HepG2 (cell line): ENCODE data around the gene CCDC7. TPM values are rescaled to one million over a fixed set of nuclear protein-coding genes. Genes with fewer than 3 reads are reported as not detected.

ENCODE experiments used
- ATAC-seq: fragments of 200-7000 bp; cut with Tn5 transposase; 3 replicates; pipeline ENCODE4 v1.9.1; 2020; ENCODE audit warnings: mild to moderate bottlenecking, moderate library complexity
- Bru-seq: library from RNA; stranded (reverse); fragments of 400-500 nt; gene quantifications from one replicate; lab custom pipeline; 2021; lab: Mats Ljungman, UMichigan
- BruChase-seq, 2 experiments: library from RNA; stranded (reverse); fragments of 400-500 nt; gene quantifications; one replicate each; lab custom pipeline; 2021; lab: Mats Ljungman, UMichigan
- BruUV-seq: library from RNA; stranded (reverse); fragments of 400-500 nt; replicated peaks from 2 replicates; lab custom pipeline; 2021; lab: Mats Ljungman, UMichigan
- CTCF ChIA-PET: fragments of 300-600 bp; formaldehyde crosslinking; extraction: SDS; loops from one replicate; lab custom pipeline; 2021; ENCODE audit warnings: low total read pairs, inconsistent platforms, low intra/inter-chr PET ratio; lab: Yijun Ruan, JAX
- POLR2A ChIA-PET: fragments of 350-600 bp; sonication (Branson Sonifier 250); formaldehyde crosslinking; loops from one replicate; lab custom pipeline; 2020; ENCODE audit warnings: antibody characterized with exemption, inconsistent platforms; lab: Yijun Ruan, JAX
- DNase-seq: peaks from one replicate; pipeline ENCODE4 v3.0.0-alpha.2; 2015; ENCODE audit warnings: low spot score
- FAIRE-seq: peaks from 3 replicates; lab custom pipeline; 2011; peaks lifted over from hg19 to GRCh38; lab: Jason Lieb, UNC
- H2AFZ ChIP-seq: one replicate; pipeline ENCODE4 v1.6.1; 2011; ENCODE audit warnings: low read length, inconsistent platforms
- H3K27ac ChIP-seq: fragments of 300-600 bp; 3 replicates; pipeline ENCODE4 v1.8.0; 2011; ENCODE audit warnings: mixed run types, mild to moderate bottlenecking, mixed read lengths, low read length, inconsistent platforms; ENCODE audit not compliant: insufficient read depth; ENCODE audit errors: extremely low read length
- H3K27me3 ChIP-seq, 2 experiments: fragments of 200-600 bp in 1 of 2; 2 replicates in 1 of 2; 3 replicates in 1 of 2; pipeline versions ENCODE4 v1.6.0 to v1.8.0; 2011; ENCODE audit warnings: low read length in 2 of 2, mild to moderate bottlenecking in 2 of 2, moderate library complexity in 2 of 2, inconsistent platforms in 1 of 2; ENCODE audit not compliant: insufficient read depth in 2 of 2, control insufficient read depth in 1 of 2
- H3K36me3 ChIP-seq, 2 experiments: fragments of 200-600 bp in 1 of 2; replicated peaks in 1 of 2; 2 replicates in 1 of 2; 3 replicates in 1 of 2; pipeline versions ENCODE4 v1.5.1 to v1.8.0; 2011; ENCODE audit warnings: low read length in 2 of 2, inconsistent platforms in 1 of 2; ENCODE audit not compliant: insufficient read depth in 2 of 2, control insufficient read depth in 1 of 2
- H3K4me1 ChIP-seq: 2 replicates; pipeline ENCODE4 v1.5.1; 2012; ENCODE audit warnings: low read length, inconsistent platforms; ENCODE audit not compliant: insufficient read depth
- H3K4me2 ChIP-seq: 2 replicates; pipeline ENCODE4 v1.6.0; 2011; ENCODE audit warnings: low read depth, low read length, inconsistent platforms
- H3K4me3 ChIP-seq, 3 experiments: fragments of 200-600 bp in 1 of 3; sonication (generic), shearing (Covaris generic) in 1 of 3; replicated peaks in 1 of 3; 2 replicates each; pipeline ENCODE4 v1.5.1; 2011 to 2016; ENCODE audit warnings: low read length in 3 of 3, inconsistent platforms in 2 of 3, low read depth in 2 of 3, mild to moderate bottlenecking in 2 of 3, control low read depth in 1 of 3, mixed read lengths in 1 of 3; ENCODE audit not compliant: insufficient read depth in 1 of 3
- H3K79me2 ChIP-seq: one replicate; pipeline ENCODE4 v1.6.1; 2011; ENCODE audit warnings: low read length, inconsistent platforms; ENCODE audit not compliant: insufficient read depth
- H3K9ac ChIP-seq: 2 replicates; pipeline ENCODE4 v1.6.0; 2011; ENCODE audit warnings: mild to moderate bottlenecking, low read depth, low read length, inconsistent platforms; ENCODE audit not compliant: insufficient read depth
- H3K9me3 ChIP-seq: 2 replicates; pipeline ENCODE4 v1.5.1; 2012; ENCODE audit warnings: mild to moderate bottlenecking, low read length
- H4K20me1 ChIP-seq: 2 replicates; pipeline ENCODE4 v1.6.0; 2011; ENCODE audit warnings: inconsistent platforms, mild to moderate bottlenecking, low read length, moderate library complexity; ENCODE audit not compliant: insufficient read depth
- AKAP8 ChIP-seq: sonication (generic); formaldehyde crosslinking; IDR thresholded peaks from 2 replicates; pipeline ENCODE4 v1.5.1; 2020; ENCODE audit warnings: mild to moderate bottlenecking, missing genetic modification reagents
- BHLHE40 ChIP-seq: IDR thresholded peaks from 2 replicates; pipeline ENCODE4 v1.6.1; 2011; ENCODE audit warnings: low read length, improper control_type of control experiment
- KAT8 ChIP-seq: IDR thresholded peaks from 2 replicates; pipeline ENCODE4 v1.6.1; 2016; ENCODE audit warnings: missing genetic modification reagents, missing compliant biosample characterization
- MIXL1 ChIP-seq: IDR thresholded peaks from 2 replicates; pipeline ENCODE4 v1.6.1; 2016
- NFKBIZ ChIP-seq: IDR thresholded peaks from 2 replicates; pipeline ENCODE4 v1.6.1; 2018; ENCODE audit warnings: missing genetic modification reagents, missing compliant biosample characterization
- ZBTB1 ChIP-seq: sonication (generic); formaldehyde crosslinking; IDR thresholded peaks from 2 replicates; pipeline ENCODE4 v1.4.0; 2020; ENCODE audit warnings: missing genetic modification reagents, borderline replicate concordance
- ZBTB3 ChIP-seq: sonication (generic); formaldehyde crosslinking; IDR thresholded peaks from 2 replicates; pipeline ENCODE4 v1.4.0; 2020; ENCODE audit warnings: low read depth, mild to moderate bottlenecking, moderate library complexity, missing genetic modification reagents, borderline replicate concordance
- ZNF230 ChIP-seq: sonication (generic); formaldehyde crosslinking; IDR thresholded peaks from 2 replicates; pipeline ENCODE4 v1.4.0; 2020; ENCODE audit warnings: mild to moderate bottlenecking, missing genetic modification reagents
- ZNF292 ChIP-seq: sonication (generic); formaldehyde crosslinking; IDR thresholded peaks from 2 replicates; pipeline ENCODE4 v1.8.1; 2022; ENCODE audit warnings: mild to moderate bottlenecking, low read depth, missing genetic modification reagents, borderline replicate concordance
- ZNF589 ChIP-seq: sonication (generic); formaldehyde crosslinking; conservative IDR thresholded peaks from 2 replicates; pipeline ENCODE4 v1.8.0; 2022; ENCODE audit warnings: mild to moderate bottlenecking, moderate library complexity, missing genetic modification reagents
- ZNF768 ChIP-seq: sonication (generic); formaldehyde crosslinking; IDR thresholded peaks from 2 replicates; pipeline ENCODE4 v1.4.0; 2020; ENCODE audit warnings: missing genetic modification reagents
- WGBS: methylation state at CpG from one replicate; pipeline ENCODE4 v1.1.6; 2017; ENCODE audit warnings: low lambda C conversion rate; 5-methylcytosine and 5-hydroxymethylcytosine counted together
- in situ Hi-C: cut with HindIII; loops from 2 replicates; pipeline ENCODE4 v1.10.0; 2017; ENCODE audit warnings: low pct_unique_long_range_greater_than_20kb; ENCODE audit not compliant: extremely low pct_ligation_motif_present
- intact Hi-C: fragments of 100-400 bp; cut with micrococcal nuclease; formaldehyde crosslinking; loops from one replicate; pipeline ENCODE4 v1.10.0; 2022; ENCODE audit not compliant: unreplicated experiment
- long read RNA-seq, 2 experiments: library from RNA in 1 of 2; library from polyadenylated mRNA in 1 of 2; stranded (forward) in 1 of 2; unstranded in 1 of 2; transcript quantifications; one replicate each; pipeline ENCODE4 v2.0.0, GENCODE V29; 2019 to 2022
- polyA minus RNA-seq, 3 experiments: library from RNA; depleted of rRNA, polyadenylated mRNA; stranded (reverse); fragments of >200 nt; gene quantifications; 2 replicates each; pipeline ENCODE4 v1.2.3, GENCODE V29; 2011; ENCODE audit warnings: low replicate concordance in 1 of 3
- polyA plus RNA-seq, 8 experiments: library from polyadenylated mRNA; depleted of rRNA in 3 of 8; stranded (reverse) in 7 of 8; unstranded in 1 of 8; fragments of >200 nt; fragmentation: Illumina TruSeq in 4 of 8; extraction: Trizol in 4 of 8; gene quantifications; 2 replicates each; pipeline versions ENCODE4 v1.2.1 to v1.2.3, GENCODE V29; 2011 to 2016; ENCODE audit warnings: low read depth in 4 of 8, missing spikeins in 1 of 8, mixed read lengths in 1 of 8; ENCODE audit not compliant: insufficient read depth in 1 of 8
- total RNA-seq, 5 experiments: library from RNA; depleted of rRNA; stranded (reverse); fragments of >200 nt; fragmentation: Illumina TruSeq; extraction: Trizol; gene quantifications; 2 replicates each; pipeline ENCODE4 v1.2.3, GENCODE V29; 2016; ENCODE audit warnings: low read depth in 1 of 5
- TF ChIP-seq, protein P1 (sequence below): sonication (generic); formaldehyde crosslinking; IDR thresholded peaks from 2 replicates; pipeline ENCODE4 v1.5.1; 2020; ENCODE audit warnings: mild to moderate bottlenecking, moderate library complexity, missing genetic modification reagents
- TF ChIP-seq, protein P2 (sequence below): sonication (generic); formaldehyde crosslinking; IDR thresholded peaks from 2 replicates; pipeline ENCODE4 v1.4.0; 2020; ENCODE audit warnings: low read depth, mild to moderate bottlenecking, missing genetic modification reagents

Gene CCDC7
- total RNA-seq (2016; rRNA removed; fragmentation: Illumina TruSeq; extraction: Trizol) (0.93 and 1.8 TPM in 2 replicates), polyA plus RNA-seq (2011; rRNA removed) (0.40 and 0.50 TPM in 2 replicates), polyA minus RNA-seq (2011; rRNA and poly(A)+ RNA removed; ENCODE audit: low replicate concordance) (0.18 and 0.82 TPM in 2 replicates), Bru-seq, nascent RNA (percentile 20 among the genes with signal in this experiment), BruChase-seq, experiment 1, labeled RNA remaining after a 6-hour chase (percentile 15 among the genes with signal in this experiment), BruChase-seq, experiment 2, labeled RNA remaining after a 2-hour chase (percentile 24 among the genes with signal in this experiment)
- 4.9 and 8.8 TPM in 2 replicates for total RNA-seq (2016; cell fraction: cytosol; rRNA removed; fragmentation: Illumina TruSeq; extraction: Trizol; ENCODE audit: low read depth)
- total RNA-seq (2016; cell fraction: insoluble cytoplasmic fraction; rRNA removed; fragmentation: Illumina TruSeq; extraction: Trizol): 1.1 and 1.4 TPM in 2 replicates
- total RNA-seq (2016; cell fraction: membrane; rRNA removed; fragmentation: Illumina TruSeq; extraction: Trizol): 2.1 and 3.2 TPM in 2 replicates
- total RNA-seq (2016; cell fraction: nucleus; rRNA removed; fragmentation: Illumina TruSeq; extraction: Trizol): 2.7 and 3.3 TPM in 2 replicates
- polyA plus RNA-seq (2011; cell fraction: cytosol; rRNA removed): 0.07 and 0.10 TPM in 2 replicates
- 0.31 and 0.38 TPM in 2 replicates for polyA plus RNA-seq (2011; cell fraction: nucleus; rRNA removed)
- 0.24 and 0.40 TPM in 2 replicates for polyA plus RNA-seq (2012)
- polyA plus RNA-seq (2016; cell fraction: cytosol; fragmentation: Illumina TruSeq; extraction: Trizol; ENCODE audit: low read depth): 0.11 and 0.25 TPM in 2 replicates
- polyA plus RNA-seq (2016; cell fraction: insoluble cytoplasmic fraction; fragmentation: Illumina TruSeq; extraction: Trizol; ENCODE audit: low read depth): 0.36 and 0.50 TPM in 2 replicates
- polyA plus RNA-seq (2016; cell fraction: membrane; fragmentation: Illumina TruSeq; extraction: Trizol; ENCODE audit: low read depth): 0.20 and 0.25 TPM in 2 replicates
- polyA plus RNA-seq (2016; cell fraction: nucleus; fragmentation: Illumina TruSeq; extraction: Trizol; ENCODE audit: insufficient read depth, low read depth): 1.1 and 1.6 TPM in 2 replicates
- polyA minus RNA-seq (2011; cell fraction: cytosol; rRNA and poly(A)+ RNA removed): 0.44 TPM in 1 of 2 replicates, not detected in the other
- 2.6 and 3.4 TPM in 2 replicates for polyA minus RNA-seq (2011; cell fraction: nucleus; rRNA and poly(A)+ RNA removed)
- long read RNA-seq, experiment 1: 0 reads
- long read RNA-seq, experiment 2: 0 reads

DNA sequence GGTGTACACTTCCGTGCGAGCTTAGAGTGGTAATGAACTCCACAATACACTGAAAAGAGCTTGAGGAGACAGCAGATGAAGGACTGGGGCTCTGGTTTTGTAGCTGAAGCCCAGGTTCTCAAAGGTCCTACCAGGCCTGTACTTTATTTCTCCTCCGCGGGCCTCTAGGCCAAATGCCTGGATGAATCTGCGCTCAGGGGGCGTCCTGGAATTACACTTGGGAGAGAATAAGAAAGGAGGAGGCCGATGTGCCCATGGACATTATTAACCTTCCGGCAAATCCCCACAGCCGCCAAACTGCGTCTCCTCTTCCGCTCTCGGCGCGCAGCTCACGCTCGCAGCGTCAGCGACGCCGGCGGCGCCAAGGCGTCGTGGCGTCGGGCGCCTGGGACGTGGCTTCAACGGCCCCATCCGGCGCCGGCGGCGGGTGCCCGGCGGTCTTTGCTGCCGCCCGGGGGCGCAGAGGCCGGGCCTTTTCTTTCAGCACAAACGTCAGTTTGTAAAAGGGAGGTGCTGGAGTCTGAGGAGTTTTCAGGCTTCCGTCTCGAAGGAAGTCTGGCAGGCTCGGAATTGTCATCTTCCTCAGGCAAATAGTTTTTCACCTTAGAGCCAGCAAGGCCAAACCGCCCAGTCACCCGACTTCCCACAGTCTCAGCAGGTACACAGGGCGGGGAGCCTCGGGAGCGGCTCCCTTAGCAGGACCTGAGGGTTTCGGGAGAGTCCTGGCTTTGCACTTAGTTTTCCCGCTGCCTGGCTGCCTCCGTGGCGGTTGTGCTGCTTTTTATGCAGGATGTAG is at the start of gene CCDC7:
CCDC7 (plus strand) TSS at position 401 of the 796 bp plus-strand sequence. CDS start 5,503 bp downstream, outside the sequence.
- BruUV-seq: no TSS peak
- DNase-seq (peak; percentile 62), ATAC-seq (peak; percentile 99), FAIRE-seq (peak; percentile 43)
- H3K4me1 ChIP-seq: peaks cover 10% of the 10 kb centered on the region
- peak within 1 kb of the TSS; percentile 89 for H3K4me2 ChIP-seq
- no peaks in the 10 kb centered on the region for H3K36me3 ChIP-seq
- ChIA-PET CTCF (no interaction called here), POLR2A (interaction anchor here (0.6 to 2.3 kb wide), 3 partner anchors 11 to 539 kb away, joined by 3 to 9 read pairs (median 6); no protein-coding TSS in a partner anchor)
- WGBS: 0% methylated on average over 15 of the region's 53 CpGs
- no peaks in the 10 kb centered on the region for H3K79me2 ChIP-seq
- intact Hi-C loops (loop anchor here (5.0 kb wide), 1 partner anchor 69 kb away; no protein-coding TSS in a partner anchor), in situ Hi-C loops (no loop called here)
- no peaks in the 10 kb centered on the region for H4K20me1 ChIP-seq
- peak within 1 kb of the TSS; percentile 62 to 77 (median 76) for H3K4me3 ChIP-seq
- peak within 1 kb of the TSS; percentile 95 for H2AFZ ChIP-seq
- H3K9ac ChIP-seq: peak within 1 kb of the TSS; percentile 66
- H3K9me3 ChIP-seq: 0 out of 2 replicates have a peak, but pooled peaks cover 5% of the 10 kb centered on the region
- peak within 1 kb of the TSS; percentile 49 for H3K27ac ChIP-seq
- H3K27me3 ChIP-seq: no peaks in the 10 kb centered on the region; a peak in 1 of 5 replicates
- TF ChIP-seq NFKBIZ (no peak), ZNF768 (CRISPR knock-in tag) (peak; percentile 57; the same call in 1 of the 2 replicates), ZBTB3 (0 out of 2 replicates have a peak, but pooled peaks have one; percentile 54), AKAP8 (CRISPR knock-in tag) (0 out of 2 replicates have a peak, but pooled peaks have one; percentile 42), ZNF292 (CRISPR knock-in tag) (no peak), ZBTB1 (no peak), KAT8 (peak; percentile 86), ZNF589 (CRISPR knock-in tag) (no peak), ZNF230 (CRISPR knock-in tag) (peak; percentile 72; the same call in 1 of the 2 replicates), BHLHE40 (no peak), MIXL1 (peak; percentile 20; the same call in 1 of the 2 replicates)
- TF ChIP-seq, protein P1, sequence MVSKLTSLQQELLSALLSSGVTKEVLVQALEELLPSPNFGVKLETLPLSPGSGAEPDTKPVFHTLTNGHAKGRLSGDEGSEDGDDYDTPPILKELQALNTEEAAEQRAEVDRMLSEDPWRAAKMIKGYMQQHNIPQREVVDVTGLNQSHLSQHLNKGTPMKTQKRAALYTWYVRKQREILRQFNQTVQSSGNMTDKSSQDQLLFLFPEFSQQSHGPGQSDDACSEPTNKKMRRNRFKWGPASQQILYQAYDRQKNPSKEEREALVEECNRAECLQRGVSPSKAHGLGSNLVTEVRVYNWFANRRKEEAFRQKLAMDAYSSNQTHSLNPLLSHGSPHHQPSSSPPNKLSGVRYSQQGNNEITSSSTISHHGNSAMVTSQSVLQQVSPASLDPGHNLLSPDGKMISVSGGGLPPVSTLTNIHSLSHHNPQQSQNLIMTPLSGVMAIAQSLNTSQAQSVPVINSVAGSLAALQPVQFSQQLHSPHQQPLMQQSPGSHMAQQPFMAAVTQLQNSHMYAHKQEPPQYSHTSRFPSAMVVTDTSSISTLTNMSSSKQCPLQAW (CRISPR knock-in tag): 0 out of 2 replicates have a peak, but pooled peaks have one; percentile 14
- TF ChIP-seq, protein P2, sequence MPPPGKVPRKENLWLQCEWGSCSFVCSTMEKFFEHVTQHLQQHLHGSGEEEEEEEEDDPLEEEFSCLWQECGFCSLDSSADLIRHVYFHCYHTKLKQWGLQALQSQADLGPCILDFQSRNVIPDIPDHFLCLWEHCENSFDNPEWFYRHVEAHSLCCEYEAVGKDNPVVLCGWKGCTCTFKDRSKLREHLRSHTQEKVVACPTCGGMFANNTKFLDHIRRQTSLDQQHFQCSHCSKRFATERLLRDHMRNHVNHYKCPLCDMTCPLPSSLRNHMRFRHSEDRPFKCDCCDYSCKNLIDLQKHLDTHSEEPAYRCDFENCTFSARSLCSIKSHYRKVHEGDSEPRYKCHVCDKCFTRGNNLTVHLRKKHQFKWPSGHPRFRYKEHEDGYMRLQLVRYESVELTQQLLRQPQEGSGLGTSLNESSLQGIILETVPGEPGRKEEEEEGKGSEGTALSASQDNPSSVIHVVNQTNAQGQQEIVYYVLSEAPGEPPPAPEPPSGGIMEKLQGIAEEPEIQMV (CRISPR knock-in tag): 0 out of 2 replicates have a peak, but pooled peaks have one; percentile 40
